GM19240 (cell line): Measurements from ENCODE around the gene LTB.

Experiments used
- DNase-seq: peaks from one replicate; pipeline ENCODE4 v3.0.0; 2011; ENCODE audit warnings: low spot score; ENCODE audit not compliant: insufficient read length

LTB gene

DNA sequence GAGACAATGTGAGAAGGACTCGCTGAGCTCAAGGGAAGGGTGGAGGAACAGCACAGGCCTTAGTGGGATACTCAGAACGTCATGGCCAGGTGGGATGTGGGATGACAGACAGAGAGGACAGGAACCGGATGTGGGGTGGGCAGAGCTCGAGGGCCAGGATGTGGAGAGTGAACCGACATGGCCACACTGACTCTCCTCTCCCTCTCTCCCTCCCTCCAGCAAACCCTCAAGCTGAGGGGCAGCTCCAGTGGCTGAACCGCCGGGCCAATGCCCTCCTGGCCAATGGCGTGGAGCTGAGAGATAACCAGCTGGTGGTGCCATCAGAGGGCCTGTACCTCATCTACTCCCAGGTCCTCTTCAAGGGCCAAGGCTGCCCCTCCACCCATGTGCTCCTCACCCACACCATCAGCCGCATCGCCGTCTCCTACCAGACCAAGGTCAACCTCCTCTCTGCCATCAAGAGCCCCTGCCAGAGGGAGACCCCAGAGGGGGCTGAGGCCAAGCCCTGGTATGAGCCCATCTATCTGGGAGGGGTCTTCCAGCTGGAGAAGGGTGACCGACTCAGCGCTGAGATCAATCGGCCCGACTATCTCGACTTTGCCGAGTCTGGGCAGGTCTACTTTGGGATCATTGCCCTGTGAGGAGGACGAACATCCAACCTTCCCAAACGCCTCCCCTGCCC is 5.2 kb downstream of the LTB start:
- no peak for DNase-seq

DNA sequence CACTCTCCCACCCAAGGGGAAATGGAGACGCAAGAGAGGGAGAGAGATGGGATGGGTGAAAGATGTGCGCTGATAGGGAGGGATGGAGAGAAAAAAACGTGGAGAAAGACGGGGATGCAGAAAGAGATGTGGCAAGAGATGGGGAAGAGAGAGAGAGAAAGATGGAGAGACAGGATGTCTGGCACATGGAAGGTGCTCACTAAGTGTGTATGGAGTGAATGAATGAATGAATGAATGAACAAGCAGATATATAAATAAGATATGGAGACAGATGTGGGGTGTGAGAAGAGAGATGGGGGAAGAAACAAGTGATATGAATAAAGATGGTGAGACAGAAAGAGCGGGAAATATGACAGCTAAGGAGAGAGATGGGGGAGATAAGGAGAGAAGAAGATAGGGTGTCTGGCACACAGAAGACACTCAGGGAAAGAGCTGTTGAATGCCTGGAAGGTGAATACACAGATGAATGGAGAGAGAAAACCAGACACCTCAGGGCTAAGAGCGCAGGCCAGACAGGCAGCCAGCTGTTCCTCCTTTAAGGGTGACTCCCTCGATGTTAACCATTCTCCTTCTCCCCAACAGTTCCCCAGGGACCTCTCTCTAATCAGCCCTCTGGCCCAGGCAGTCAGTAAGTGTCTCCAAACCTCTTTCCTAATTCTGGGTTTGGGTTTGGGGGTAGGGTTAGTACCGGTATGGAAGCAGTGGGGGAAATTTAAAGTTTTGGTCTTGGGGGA is 6.1 kb downstream of the LTB start:
- DNase-seq, result no peak

DNA sequence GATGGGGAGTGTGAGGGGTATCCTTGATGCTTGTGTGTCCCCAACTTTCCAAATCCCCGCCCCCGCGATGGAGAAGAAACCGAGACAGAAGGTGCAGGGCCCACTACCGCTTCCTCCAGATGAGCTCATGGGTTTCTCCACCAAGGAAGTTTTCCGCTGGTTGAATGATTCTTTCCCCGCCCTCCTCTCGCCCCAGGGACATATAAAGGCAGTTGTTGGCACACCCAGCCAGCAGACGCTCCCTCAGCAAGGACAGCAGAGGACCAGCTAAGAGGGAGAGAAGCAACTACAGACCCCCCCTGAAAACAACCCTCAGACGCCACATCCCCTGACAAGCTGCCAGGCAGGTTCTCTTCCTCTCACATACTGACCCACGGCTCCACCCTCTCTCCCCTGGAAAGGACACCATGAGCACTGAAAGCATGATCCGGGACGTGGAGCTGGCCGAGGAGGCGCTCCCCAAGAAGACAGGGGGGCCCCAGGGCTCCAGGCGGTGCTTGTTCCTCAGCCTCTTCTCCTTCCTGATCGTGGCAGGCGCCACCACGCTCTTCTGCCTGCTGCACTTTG is 6.8 kb downstream of the LTB start, which contains the start of gene TNF:
TNF (plus strand) TSS at position 231 of the 567 bp plus-strand sequence; CDS start at position 408, 177 bp downstream.
- DNase-seq, result no peak

- no peak for DNase-seq
These were observed 7.8 kb downstream of the LTB start for GRCh38 chr6:31574106-31575061.

DNA sequence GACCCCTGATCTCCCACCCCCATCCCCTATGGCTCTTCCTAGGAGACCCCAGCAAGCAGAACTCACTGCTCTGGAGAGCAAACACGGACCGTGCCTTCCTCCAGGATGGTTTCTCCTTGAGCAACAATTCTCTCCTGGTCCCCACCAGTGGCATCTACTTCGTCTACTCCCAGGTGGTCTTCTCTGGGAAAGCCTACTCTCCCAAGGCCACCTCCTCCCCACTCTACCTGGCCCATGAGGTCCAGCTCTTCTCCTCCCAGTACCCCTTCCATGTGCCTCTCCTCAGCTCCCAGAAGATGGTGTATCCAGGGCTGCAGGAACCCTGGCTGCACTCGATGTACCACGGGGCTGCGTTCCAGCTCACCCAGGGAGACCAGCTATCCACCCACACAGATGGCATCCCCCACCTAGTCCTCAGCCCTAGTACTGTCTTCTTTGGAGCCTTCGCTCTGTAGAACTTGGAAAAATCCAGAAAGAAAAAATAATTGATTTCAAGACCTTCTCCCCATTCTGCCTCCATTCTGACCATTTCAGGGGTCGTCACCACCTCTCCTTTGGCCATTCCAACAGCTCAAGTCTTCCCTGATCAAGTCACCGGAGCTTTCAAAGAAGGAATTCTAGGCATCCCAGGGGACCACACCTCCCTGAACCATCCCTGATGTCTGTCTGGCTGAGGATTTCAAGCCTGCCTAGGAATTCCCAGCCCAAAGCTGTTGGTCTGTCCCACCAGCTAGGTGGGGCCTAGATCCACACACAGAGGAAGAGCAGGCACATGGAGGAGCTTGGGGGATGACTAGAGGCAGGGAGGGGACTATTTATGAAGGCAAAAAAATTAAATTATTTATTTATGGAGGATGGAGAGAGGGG is 8.8 kb downstream of the LTB start:
- no peak for DNase-seq

GRCh38 chr6:31572041-31572911 is 9.9 kb downstream of the LTB start, which contains the start of gene LTA:
Gene LTA (plus strand): TSS chr6:31572289. CDS start chr6:31572743, 454 bp downstream.
- no peak for DNase-seq

- no peak for DNase-seq
These were observed 12.2 kb downstream of the LTB start for GRCh38 chr6:31569861-31570536.

DNA sequence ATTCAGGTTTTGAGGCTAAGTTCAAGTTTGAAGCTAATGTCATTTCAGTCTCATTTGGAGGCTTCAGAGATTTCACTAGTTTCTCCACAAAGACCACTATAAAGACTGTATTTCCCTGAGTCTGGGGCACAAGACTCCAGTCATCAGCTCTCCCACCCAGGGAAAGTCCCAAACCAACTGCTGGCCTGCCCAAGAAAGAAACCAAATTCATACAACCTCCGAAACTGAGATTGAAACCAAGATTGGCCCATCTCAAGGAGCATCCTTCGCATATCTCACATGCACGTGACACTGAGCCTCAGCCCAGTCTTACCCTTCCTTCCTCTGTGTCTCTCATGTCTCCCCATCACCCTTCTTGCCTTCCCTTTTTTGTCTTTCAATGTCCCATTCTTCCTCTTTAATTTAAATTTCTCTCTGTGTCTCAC is 13.7 kb downstream of the LTB start:
- DNase-seq, result peak; percentile 69

GRCh38 chr6:31567531-31568370 is 14.5 kb downstream of the LTB start:
- no peak for DNase-seq

DNA sequence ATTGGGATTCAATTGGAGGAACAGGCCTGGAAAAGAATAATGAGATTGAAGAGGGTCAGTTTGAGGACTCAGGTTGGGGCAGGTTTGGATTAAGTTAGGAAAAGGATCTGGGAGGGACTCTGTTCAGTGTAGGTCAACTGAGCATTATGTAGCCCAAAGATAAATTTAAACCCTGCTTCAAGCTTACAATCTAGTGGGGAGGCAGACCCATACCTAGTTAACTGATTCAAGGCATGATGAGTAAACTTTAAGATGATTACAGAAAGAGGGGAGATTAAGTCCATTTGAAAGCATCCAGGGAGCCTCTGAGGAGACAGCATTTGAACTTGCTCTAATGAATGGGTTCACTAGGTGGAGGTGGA is 21.5 kb downstream of the LTB start:
- no peak for DNase-seq

- peak; percentile 45 for DNase-seq
These were observed 22.1 kb downstream of the LTB start for GRCh38 chr6:31559958-31560696.

DNA sequence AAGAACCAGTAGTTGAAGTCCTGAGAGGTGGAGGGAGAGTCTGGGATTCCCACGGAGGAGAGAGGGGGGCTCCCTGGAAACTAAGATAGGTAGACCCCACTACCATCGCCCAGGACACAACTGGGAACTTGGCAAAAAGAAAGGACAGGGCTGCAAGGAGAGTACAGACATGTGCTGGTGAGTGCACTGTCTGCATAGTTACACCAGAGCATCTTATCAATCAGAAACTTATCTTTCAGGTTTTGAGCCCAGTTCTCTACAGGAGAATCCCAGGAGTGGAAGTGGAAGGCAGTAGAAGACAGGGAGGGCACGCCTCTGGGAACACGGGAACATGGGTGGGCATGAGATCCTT is 22.6 kb downstream of the LTB start:
- DNase-seq, result no peak

DNA sequence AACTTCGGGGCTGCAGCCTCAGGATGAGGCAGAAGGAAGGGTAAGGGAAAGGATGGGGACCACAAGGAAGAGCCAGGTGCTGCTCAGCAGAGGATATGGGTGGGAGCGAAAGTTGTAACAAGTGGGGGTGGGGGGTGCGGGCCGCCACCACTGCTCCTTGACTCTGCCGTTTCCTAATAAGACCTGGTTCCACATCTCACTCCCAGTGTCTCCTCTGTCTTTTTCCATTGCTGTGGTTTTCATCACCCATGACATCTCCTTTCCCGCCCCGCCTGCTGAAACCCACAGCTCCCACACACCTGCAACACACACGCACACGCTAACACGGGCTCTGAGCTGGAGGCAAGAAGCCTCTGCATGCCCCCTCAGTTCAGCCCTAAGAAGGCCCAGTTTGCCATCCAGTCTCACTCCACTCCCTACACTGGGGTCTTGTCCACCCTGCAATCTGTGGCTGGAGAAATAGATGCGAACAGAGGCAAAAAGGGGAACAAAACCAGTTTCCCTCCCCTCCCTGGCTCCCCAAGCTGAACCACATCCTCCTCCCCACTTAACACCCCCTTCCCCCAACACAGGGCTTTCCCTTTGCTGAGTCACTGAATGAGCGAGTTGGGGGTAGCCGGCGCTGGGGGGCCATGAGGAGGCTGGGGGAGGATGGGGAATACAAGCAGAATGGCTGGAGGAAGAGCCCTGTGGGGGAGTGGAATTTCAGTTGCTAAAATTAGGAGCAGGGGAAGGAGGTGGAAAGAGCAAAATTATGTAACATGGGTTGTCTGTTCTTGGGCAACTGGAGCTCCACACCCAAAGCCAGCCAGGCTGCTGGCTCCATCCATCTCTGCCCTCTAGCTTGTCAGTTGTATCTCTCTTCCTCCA is 23.4 kb downstream of the LTB start:
- peak; percentile 50 for DNase-seq

- DNase-seq, result no peak
These were observed 24.0 kb downstream of the LTB start for GRCh38 chr6:31558318-31558625.

DNA sequence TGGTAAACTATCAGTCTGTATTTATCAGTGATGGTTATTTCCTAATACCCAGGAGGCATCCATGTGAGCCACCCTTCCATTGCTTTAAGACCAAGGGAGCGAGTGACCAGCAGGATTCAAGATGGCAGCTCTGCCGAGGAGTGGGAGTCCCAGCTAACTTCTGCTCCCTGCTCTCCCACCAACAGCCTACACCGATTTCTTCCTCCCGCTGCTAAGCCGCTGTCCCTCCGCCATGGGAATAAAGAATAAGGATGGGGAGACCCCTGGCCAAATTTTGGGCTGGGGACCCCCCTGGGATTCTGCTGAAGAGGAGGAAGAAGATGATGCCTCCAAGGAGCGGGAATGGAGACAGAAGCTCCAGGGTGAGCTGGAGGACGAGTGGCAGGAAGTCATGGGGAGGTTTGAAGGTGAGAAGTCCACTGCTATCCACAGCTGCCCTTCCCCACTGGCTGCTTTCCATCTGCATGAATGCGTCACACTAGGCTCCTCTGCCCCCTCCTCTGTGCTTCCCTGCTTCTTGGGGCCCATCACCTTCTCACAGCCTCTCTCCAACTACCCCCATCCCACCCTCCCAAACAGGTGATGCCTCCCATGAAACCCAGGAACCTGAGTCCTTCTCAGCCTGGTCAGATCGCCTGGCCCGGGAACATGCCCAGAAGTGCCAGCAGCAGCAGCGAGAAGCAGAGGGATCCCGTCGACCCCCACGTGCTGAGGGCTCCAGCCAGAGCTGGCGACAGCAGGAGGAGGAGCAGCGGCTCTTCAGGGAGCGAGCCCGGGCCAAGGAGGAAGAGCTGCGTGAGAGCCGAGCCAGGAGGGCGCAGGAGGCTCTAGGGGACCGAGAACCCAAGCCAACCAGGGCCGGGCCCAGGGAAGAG is 24.5 kb downstream of the LTB start:
- DNase-seq, result no peak

DNA sequence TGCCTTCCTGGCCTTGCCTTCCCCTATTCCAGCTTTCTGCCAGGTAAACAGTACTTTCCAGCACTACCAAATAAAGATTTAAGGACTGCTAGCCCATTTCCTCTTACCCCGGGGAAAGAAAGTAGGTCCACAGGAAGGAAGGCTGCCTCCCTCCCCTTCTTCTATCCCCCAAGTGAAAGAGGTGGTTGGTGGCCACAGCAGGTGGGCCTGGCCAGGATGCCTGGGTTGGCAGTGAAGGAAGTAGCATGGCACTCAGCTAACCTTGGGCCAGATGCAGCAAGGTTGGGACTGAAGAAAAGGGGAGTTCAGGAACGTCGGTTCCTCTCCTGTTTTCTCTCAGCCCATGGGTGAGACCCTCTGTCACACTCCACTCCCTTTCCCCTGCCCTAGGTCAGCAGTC is 25.9 kb downstream of the LTB start:
- DNase-seq, result no peak
